ENCODE measurements around the gene SPATA31A6. TPM values are rescaled to one million over a fixed set of nuclear protein-coding genes. Genes with fewer than 3 reads are reported as not detected.
"Not testable (repeated sequence)": the region's sequence is repeated elsewhere in the genome, so short reads cannot be mapped to it uniquely, and the experiment has no call there.

Gene SPATA31A6
- polyA plus RNA-seq (ENCODE audit: insufficient read length in 3 of 3) = not detected
- long read RNA-seq, donor 1 = 0 reads
- long read RNA-seq, donor 2 = 0 reads
- long read RNA-seq, donor 3 = 0 reads
- long read RNA-seq, donor 4 = 0 reads
- long read RNA-seq, donor 5 = 0 reads
- long read RNA-seq, donor 6 = 0 reads
- long read RNA-seq, donor 7 = 0 reads
- long read RNA-seq, donor 8 = 0 reads
- long read RNA-seq, donor 9 = 0 reads
- long read RNA-seq, donor 10 = 0 reads
- long read RNA-seq, donor 11 = 0 reads
- long read RNA-seq, donor 12 = 0 reads
- long read RNA-seq, donor 13 = 0 reads
- long read RNA-seq, donor 14 = 0 reads
- long read RNA-seq, donor 15 = 0 reads
- long read RNA-seq, donor 16 = 0 reads

DNA sequence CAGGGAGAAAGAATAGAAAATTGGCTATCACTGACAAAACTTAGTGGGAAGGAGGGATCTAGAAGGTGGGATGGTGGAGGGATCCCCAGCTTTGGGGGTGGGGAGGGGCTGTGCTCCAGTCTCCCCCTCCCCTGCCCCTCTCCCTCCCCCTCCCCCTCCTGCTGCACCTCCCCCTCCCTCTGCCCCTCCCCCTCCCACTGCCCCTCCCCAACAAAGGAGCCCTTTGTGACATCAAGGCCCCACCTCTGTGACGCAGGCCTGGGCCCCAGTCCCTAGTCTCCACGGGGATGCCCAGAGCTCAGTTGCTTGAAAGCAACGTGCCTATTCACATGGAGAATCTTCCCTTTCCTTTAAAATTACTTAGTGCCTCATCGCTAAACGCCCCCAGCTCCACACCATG lies at the start of gene SPATA31A6:
TSS of gene SPATA31A6 (plus strand) at position 301 of the 400 bp plus-strand sequence. CDS start at position 330, 29 bp downstream.
- DNase-seq = not testable (repeated sequence)

DNA sequence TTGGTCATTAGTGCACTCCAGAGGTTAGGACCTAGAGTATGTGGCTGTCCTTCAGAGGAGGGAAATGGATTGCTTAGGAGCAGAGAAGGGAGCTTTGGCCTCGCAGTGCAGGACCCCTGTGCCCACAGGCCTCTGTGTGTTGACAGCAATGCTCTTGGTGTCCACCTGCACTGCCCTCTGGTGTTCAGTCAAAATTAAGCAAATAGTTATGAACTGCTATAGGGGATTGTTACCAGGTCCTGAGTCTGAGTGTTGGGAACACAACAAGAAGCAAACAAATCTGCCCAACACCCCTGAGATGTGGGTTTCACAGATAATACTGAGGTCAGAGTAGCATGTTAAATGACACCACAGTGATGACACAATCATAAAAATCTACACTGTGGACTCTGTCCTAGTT lies 23.2 kb upstream of the SPATA31A6 start:
- peak; percentile 4 for DNase-seq

DNA sequence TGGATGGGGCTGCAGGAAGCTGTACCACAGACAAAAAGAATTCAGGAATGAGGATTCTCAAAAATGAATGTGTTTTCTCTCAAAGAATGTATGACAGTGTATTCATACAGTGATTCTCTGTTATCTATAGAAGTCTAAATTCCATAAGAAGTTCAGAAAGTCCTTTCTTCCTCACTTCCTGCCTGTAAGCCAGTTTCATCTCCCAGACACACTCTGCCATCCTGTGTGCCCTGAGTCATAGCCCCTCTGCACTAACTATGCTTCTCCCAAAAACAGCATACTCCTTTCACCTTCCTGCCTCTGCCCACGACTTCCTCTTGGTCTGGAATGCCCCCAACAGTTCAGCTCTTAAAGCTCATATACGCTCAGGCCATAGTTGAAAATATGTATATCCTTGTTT lies 36.4 kb downstream of the SPATA31A6 start:
- not testable (repeated sequence) for DNase-seq

DNA sequence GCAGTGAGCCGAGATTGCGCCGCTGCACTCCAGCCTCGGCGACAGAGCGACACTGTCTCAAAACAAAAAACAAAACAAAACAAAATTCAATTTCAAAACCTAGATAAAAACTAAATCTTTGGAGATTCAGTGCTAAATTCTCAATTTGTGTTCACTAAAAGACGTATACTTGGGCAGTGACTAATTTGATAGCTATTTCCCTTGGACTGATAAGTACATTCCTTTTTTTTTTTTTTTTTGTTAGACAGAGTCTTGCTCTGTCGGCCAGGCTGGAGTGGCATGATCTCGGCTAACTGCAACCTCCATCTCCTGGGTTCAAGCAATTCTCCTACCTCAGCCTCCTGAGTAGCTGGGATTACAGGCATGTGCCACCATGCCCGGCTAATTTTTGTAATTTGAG lies 39.8 kb downstream of the SPATA31A6 start:
- not testable (repeated sequence) for DNase-seq

DNA sequence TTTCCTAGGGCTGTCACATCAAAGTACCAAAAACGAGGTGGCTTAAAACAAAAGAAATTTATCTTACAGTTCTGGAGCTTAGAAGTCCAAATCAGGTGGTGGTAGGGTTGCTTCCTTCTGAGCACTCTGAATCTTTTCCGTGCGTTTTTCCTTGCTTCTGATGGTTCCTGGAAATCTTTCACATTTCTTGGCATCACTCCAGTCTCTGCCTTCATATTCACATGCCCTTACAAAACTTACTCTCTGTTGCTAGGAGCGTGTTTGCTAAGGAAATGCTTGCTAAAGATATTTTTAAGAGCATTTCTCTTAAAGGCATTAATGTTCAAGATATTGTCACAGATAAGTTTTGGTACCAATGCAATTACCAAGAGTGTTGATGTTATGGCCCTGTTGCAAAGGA lies 49.6 kb downstream of the SPATA31A6 start:
- DNase-seq = not testable (repeated sequence)

DNA sequence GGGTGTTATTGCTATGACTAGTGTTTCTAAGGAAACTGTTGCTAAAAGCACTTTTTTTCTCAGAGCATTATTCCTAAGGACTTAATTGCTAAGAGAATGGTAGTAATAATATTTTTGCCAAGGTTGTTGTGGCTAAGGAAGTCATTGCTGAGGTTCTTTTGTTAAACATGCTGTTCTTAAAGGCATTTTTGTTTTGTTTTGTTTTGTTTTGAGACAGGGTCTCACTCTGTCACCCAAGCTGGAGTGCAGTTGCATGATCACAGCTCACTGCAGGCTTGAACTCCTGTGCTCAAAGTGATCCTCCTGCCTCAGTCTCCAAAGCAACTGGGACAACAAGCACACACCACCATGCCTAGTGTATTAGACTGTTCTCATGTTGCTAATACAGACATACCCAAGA lies 51.2 kb downstream of the SPATA31A6 start:
- DNase-seq = not testable (repeated sequence)

DNA sequence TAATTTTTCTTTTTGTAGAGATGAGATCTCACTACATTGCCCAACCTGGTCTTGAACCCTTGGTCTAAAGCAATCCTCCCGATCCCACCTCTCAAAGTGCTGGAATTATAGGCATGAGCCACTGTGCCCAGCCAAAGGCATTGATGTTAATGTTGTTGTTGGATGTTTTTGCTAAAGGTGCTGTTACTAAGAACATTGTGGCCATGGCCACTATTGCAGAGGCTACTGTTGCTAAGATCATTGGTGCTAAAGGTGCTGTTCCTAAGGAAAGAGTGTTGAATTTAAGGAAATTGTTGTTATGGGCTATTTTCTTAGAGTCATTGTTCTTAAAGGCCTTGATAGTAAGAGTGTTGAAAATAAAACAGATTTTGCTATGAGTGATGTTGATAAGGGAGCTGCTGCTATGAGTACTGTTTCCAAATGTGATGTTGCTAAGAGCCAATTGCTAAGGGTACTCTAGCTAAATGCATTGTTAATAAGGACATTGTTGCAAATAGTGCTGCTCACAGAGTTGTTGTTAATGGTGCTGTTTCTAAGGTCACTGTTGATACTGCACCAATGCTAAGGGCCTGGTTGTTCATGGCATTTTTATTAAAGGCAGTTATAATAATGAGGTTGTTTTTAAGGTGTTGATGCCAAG lies 52.0 kb downstream of the SPATA31A6 start:
- DNase-seq = not testable (repeated sequence)

DNA sequence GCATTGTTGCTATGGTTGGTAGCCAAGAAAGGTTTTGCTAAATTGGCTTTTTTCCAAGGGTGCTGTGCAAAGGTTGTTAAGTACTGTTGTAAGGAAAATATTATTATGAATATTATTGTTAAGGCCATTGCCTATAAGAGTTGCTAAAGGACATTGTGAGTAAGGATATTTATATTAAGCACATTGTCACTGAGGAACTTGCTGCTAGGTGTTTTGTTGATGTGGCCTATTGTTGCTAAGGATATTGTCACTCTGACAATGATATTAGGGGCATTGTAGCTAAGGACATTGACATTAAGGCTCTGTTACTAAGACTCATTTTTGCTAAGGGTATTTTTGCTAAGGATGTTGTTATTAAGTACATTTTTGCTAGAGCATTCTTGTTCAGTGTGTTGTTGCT lies 52.6 kb downstream of the SPATA31A6 start:
- not testable (repeated sequence) for DNase-seq

DNA sequence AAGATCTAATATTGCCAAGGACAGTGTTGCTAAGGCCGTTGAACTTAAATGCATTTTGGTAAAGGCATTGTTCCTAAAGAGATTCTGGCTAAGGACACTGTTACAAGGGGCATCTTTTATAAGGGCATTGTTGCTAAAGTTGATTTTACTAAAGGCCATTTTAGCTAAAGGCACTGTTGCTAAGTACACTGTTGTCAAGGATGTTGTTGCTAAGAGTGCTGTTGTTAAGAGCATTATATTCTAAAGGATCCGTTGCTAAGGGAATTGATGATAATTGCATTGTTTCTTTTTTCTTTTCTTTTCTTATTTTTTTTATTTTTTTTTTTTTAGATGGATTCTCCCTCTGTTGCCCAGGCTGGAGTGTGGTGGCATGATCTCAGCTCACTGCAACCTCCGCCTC lies 53.9 kb downstream of the SPATA31A6 start:
- DNase-seq = not testable (repeated sequence)

DNA sequence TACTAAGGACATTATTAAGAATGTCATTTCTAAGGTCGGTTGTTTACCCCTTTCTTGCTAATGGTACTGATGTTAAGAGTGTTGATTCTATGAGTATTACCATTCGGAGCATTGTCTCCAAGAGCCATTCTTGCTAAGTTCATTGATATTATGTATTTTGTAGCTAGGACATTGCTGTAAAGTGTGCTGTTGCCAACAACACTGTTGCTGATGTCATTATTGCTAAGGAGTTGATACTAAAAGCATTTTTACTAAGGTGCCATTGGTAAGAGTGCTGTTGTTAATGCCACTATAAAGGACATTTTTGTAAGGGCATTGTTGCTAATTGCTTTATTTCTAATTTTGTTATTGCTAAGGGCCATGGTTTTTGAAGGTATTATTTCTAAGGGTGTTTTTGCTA lies 55.4 kb downstream of the SPATA31A6 start:
- DNase-seq = not testable (repeated sequence)

Other genes with a start within 250 kb of the SPATA31A6 start
- gene CNTNAP3B, start 54.2 kb upstream of the SPATA31A6 start, polyA plus RNA-seq (ENCODE audit: insufficient read length in 3 of 3) = 10 to 100 TPM; 12.1 to 20.1 (median 19.8) TPM